ENCODE results near the gene TAS2R4.
"Not testable (repeated sequence)": the region's sequence is repeated elsewhere in the genome, so short reads cannot be mapped to it uniquely, and the experiment has no call there.

Gene TAS2R4

GRCh38 chr7:141789917-141790316, 13.4 kb downstream of the TAS2R4 start, which contains the start of gene TAS2R5:
TAS2R5 (plus strand) TSS chr7:141790217; CDS start chr7:141790362, 145 bp downstream.
- DNase-seq (ENCODE audit: low read depth in 1 of 2, low spot score in 1 of 2): no peak

DNA sequence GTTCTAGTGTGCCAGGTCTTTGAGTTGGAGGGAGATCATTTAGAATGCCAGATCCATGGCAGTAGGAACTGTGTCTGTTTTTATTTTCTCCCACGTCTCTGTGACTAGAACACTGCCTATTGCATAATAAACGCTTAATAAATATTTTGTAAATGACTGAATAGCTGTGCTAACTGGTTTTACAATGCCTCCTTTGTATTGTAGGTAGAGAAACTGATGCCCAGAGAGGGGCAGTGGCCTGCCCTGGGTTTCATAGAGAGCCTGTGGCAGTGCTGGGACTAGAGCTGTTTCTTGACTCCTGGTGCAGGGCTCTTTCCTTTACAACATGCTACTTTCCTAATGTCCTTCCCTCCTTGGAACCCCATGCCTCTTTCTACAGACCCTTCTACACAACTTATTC, 16.1 kb downstream of the TAS2R4 start:
- no peak for DNase-seq (ENCODE audit: low read depth in 1 of 2, low spot score in 1 of 2)

More at GRCh38 chr7:141789917-141790316, 13.4 kb downstream of the TAS2R4 start, which contains the start of gene TAS2R5:
- H3K27me3 ChIP-seq (ENCODE audit: insufficient read depth, poor library complexity, severe bottlenecking): no peaks in the 10 kb centered on the region
- no peak within 1 kb of the TSS for H3K4me3 ChIP-seq (replicated peaks; ENCODE audit: insufficient read depth, low read length)
- H3K27ac ChIP-seq (replicated peaks): no peak within 1 kb of the TSS
- TF ChIP-seq SPI1 (IDR thresholded peaks at IDR 0.05; ENCODE audit: borderline replicate concordance, low read depth) (no peak), REST (IDR thresholded peaks at IDR 0.05; ENCODE audit: insufficient replicate concordance, low read depth) (no peak), POLR2AphosphoS5 (IDR thresholded peaks at IDR 0.05; ENCODE audit: low read depth) (no peak), GABPA (IDR thresholded peaks at IDR 0.05; ENCODE audit: low read depth) (no peak)
- TF ChIP-seq, protein P1, sequence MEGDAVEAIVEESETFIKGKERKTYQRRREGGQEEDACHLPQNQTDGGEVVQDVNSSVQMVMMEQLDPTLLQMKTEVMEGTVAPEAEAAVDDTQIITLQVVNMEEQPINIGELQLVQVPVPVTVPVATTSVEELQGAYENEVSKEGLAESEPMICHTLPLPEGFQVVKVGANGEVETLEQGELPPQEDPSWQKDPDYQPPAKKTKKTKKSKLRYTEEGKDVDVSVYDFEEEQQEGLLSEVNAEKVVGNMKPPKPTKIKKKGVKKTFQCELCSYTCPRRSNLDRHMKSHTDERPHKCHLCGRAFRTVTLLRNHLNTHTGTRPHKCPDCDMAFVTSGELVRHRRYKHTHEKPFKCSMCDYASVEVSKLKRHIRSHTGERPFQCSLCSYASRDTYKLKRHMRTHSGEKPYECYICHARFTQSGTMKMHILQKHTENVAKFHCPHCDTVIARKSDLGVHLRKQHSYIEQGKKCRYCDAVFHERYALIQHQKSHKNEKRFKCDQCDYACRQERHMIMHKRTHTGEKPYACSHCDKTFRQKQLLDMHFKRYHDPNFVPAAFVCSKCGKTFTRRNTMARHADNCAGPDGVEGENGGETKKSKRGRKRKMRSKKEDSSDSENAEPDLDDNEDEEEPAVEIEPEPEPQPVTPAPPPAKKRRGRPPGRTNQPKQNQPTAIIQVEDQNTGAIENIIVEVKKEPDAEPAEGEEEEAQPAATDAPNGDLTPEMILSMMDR (IDR thresholded peaks at IDR 0.05; ENCODE audit: insufficient read depth, low read length): no peak

DNA sequence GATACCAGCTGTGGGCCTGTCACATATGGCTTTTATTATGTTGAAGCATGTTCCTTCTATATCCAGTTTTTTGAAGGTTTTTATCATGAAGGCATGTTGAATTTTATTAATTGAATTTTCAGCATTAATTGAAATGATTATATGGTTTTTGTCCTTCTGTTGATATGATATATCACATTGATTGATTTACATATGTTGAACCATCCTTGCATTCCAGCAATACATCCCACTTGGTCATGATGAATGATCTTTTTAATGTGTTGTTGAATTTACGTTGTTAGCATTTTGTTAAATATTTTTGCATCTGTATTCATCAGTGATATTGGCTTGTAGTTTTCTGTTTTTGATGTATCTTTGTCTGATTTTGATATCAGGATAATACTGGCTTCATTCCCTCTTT, 43.6 kb downstream of the TAS2R4 start:
- Histone ChIP-seq H3K4me3 (replicated peaks; ENCODE audit: insufficient read depth, low read length) (no peak overlapping the region), H3K27ac (replicated peaks) (no peak overlapping the region), H3K27me3 (ENCODE audit: insufficient read depth, poor library complexity, severe bottlenecking) (no peaks in the 10 kb centered on the region)
- no peak for DNase-seq (ENCODE audit: low read depth in 1 of 2, low spot score in 1 of 2)
- TF ChIP-seq SPI1 (IDR thresholded peaks at IDR 0.05; ENCODE audit: borderline replicate concordance, low read depth) (no peak), POLR2AphosphoS5 (IDR thresholded peaks at IDR 0.05; ENCODE audit: low read depth) (no peak), GABPA (IDR thresholded peaks at IDR 0.05; ENCODE audit: low read depth) (no peak), REST (IDR thresholded peaks at IDR 0.05; ENCODE audit: insufficient replicate concordance, low read depth) (no peak)
- TF ChIP-seq, protein P1 (IDR thresholded peaks at IDR 0.05; ENCODE audit: insufficient read depth, low read length): no peak

More for the DNA sequence above, 16.1 kb downstream of the TAS2R4 start:
- Histone ChIP-seq H3K27ac (replicated peaks) (no peak overlapping the region), H3K27me3 (ENCODE audit: insufficient read depth, poor library complexity, severe bottlenecking) (no peaks in the 10 kb centered on the region), H3K4me3 (replicated peaks; ENCODE audit: insufficient read depth, low read length) (no peak overlapping the region)
- TF ChIP-seq REST (IDR thresholded peaks at IDR 0.05; ENCODE audit: insufficient replicate concordance, low read depth) (no peak), SPI1 (IDR thresholded peaks at IDR 0.05; ENCODE audit: borderline replicate concordance, low read depth) (no peak), POLR2AphosphoS5 (IDR thresholded peaks at IDR 0.05; ENCODE audit: low read depth) (no peak), GABPA (IDR thresholded peaks at IDR 0.05; ENCODE audit: low read depth) (no peak)
- TF ChIP-seq, protein P1 (IDR thresholded peaks at IDR 0.05; ENCODE audit: insufficient read depth, low read length): no peak

- H3K4me3 ChIP-seq (replicated peaks; ENCODE audit: insufficient read depth, low read length); H3K27ac ChIP-seq (replicated peaks); H3K27me3 ChIP-seq (ENCODE audit: insufficient read depth, poor library complexity, severe bottlenecking); DNase-seq (ENCODE audit: low read depth in 1 of 2, low spot score in 1 of 2): not testable (repeated sequence)
Measured at GRCh38 chr7:141822432-141822831, 46.0 kb downstream of the TAS2R4 start.
